HUDEP-2 (cell line): ENCODE data around the gene BCAS1.

Source experiments
- DNase-seq, 76 experiments: peaks; one replicate each; lab custom pipeline; 2025; ENCODE audit not compliant: unreplicated experiment in 76 of 76; lab: John Stamatoyannopoulos, UW

BCAS1 gene

DNA sequence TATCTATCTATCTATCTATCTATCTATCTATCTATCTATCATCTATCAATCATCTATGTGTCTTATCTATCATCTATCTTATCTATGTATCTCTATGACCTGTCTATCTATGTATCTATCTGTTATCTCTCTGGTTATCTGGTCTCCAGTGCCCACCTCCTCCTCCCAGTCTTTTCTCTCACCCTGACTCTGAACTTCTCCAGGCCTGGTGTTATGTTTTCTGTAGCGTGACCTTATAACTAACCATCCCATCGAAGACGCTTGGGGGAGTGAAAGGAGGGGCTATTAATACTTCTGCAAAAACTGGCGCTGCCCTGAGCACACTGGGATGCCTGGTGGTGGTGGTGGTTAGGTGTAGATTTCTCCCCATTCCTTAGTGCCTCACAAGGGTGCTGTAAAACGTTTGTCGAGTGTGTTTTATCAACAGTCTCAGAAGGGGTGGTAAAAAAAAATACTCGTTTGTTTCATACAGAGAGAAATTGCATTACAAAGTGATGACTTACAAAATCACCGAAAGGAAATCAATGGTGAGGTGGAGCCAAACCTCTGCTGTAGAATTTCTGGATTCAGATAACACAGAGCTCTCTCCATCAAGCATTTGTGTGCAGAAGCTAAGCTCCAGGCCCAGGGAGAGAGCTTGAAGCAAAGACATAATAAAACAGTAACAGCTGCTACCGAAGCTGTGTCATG, 156.2 kb downstream of the BCAS1 start:
- DNase-seq = no peak

GRCh38 chr20:53911301-53911700, 159.1 kb downstream of the BCAS1 start:
- DNase-seq = no peak

DNA sequence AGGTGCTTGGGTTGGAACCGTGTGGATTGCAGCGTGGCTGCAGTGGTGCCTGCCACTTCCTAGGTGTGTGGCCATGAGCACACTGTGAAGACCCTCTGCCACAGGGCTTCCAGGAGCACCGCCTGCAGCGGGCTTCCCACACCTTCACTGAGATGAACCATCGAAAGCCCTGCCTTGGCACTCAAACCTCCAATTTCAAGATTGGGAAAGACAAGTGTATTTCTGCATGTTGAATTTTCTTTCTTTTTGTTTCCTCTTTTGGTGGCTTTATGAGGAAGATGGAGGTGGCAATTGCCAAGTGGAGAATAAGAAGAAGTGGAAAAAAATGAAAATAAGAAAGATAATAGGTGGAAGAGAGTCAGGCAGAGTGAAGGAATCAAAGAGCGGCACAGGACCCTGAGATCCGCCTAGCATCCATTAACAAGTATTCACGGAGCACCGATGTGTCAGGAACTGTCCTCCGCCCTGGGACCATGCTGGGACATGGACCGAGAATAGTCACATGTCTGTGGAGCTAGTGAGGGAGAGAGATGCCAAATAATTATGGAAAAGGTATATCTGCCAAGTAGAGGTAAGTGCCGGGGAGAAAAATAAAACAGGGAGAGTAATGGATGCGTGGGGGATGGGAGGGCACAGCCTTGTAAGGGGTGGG, 159.9 kb downstream of the BCAS1 start:
- DNase-seq = no peak

DNA sequence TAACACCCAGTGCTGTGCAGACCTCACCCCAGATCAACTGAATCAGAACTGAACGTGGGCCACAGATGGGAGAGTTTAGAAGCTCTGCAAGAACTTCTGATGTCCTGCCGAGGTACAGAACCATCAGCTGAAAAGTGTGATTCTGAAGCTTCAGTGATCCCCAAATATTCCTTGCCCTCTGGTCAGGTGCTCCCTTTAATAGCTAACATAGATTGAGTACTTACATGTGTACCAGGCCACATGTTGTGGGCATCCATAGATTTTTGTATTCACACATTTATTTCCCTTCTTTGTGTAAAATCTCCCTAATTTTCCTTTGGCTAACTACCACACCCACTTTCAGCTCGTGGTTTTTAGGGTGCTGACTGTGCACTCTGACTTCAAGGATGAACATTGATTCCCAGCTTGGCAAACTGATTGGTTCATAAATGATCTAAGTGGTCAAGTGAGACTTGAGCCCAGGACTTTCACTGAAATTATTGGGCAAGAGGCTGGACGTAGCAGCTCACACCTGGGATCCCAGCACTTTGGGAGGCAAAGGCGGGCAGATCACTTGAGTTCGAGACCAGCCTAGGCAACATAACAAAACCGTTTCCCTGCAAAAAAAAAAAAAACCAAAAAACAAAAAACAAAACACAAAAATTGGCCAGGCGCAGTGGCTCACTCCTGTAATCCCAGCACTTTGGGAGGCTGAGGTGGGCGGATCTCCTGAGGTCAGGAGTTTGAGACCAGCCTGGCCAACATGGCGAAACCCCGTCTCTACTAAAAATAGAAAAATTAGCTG, 162.2 kb downstream of the BCAS1 start:
- DNase-seq = no peak

- DNase-seq = no peak
Observed at GRCh38 chr20:53905820-53906191, 164.6 kb downstream of the BCAS1 start.

GRCh38 chr20:53905019-53905819, 165.2 kb downstream of the BCAS1 start:
- no peak for DNase-seq

GRCh38 chr20:53904261-53904660, 166.1 kb downstream of the BCAS1 start:
- no peak for DNase-seq

GRCh38 chr20:53903652-53903987, 166.8 kb downstream of the BCAS1 start:
- no peak for DNase-seq

- DNase-seq = no peak
Observed at GRCh38 chr20:53902968-53903651, 167.3 kb downstream of the BCAS1 start.

DNA sequence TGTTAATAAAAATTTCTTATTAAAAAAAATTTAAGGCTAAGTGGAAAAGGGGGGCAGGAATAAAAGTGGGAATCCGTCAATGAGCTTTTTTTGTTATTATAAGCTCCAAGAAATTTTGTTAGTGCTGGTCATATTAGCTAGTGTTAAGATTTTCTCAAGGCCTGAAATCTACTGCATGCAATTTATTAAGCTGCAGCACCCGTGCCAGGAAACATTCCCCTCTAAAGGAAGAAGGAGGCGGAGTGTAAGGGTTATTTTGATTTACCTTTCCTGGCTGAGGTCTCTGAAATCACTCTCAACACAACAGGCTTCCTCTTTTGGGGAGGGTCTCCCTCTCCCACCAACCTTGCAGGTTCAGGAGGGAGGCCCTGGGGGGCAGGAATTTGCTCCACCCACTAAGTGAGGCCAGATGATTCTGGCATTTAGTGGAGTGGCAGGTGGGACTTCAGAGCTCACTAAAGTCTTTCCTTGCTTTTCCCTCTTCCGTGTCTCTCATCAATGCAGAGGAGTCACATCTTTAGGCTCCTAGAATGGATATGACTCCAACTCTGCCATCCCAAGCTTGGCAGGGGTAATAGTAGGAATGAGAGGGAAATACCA, 168.8 kb downstream of the BCAS1 start:
- DNase-seq = no peak

DNA sequence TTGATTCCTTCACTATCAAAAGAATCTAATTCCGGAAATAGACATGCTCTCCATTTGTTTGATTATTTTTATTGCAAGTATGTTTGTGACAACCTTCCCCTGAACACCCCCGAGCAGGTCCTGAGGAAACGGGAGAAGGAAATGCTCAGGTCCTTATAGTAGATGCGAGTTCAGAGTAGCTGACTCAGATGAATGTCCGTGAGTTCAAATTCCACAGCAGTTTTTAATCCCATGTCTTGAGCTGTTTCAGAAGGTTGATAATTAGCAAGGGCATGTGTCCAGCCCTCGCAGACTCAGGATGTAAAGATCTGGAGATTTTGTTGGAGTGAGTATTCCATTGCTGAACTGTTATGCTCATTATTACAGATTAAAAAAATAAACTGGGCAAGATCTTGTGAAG, 169.3 kb downstream of the BCAS1 start:
- DNase-seq = no peak

DNA sequence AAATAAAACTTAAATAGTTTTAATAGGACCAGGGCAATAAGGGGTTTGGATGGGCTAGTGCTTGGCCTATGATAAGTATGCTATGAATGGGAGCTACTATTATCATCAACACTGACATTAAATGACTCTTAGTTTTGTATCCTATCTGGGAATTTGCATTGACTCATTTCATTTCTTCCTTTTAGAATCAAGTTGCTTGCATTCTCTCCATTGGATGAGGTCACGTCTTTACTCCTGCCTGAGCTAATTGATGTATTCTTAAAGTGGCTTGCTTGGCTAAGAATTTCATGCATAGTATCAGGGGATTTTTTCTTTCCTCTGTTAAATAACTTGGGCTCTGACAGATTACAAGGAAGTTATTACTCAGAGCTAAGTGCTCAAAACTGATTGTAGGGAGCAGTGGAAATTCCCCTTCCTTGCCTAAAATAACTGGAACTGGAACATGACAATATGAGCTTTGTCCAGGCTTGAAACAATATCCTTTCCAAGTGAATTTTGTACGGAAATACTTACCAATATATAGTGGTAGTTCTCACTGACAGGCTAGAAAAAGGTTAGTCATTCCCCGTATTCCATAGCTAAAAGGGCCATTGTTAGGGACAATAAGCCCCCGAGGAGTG, 169.9 kb downstream of the BCAS1 start:
- no peak for DNase-seq

DNA sequence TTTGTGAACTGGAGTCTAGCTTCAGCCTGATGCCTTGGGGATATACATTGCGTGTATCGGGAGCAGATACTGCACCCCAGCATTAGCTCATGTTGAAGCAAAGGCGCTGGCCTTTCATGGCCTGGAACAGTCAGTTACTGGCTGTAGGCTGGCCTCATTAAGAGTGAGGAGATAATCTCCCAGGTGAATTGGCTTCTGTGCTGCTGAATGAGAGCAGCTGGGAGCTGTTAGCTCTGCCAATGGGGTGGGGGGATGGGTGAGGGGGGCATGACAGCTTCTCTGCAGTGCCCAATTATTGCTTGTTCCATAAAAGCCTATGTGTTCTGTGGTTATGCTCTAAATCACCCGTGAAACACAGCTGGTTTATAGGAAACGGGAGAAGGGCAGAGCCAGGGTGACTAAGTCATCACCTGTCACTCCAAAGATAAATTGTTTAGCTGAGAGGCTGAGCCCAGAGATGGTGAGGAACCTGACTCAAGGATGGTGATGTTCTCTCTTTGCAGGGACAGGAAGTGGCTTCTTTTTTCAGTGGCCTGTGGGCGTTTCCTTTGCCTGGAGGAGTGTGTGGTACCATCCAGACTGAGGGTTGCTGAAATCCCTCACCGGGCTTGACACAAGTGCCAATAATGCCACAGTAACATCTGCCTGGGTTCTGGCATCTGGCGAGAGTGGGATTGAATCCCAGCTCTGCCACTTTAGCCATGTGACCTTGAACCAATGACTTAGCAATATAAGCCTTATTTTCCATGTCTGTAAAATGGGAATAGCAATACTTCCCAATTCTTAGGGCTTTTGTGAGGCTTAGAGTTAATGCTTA, 170.8 kb downstream of the BCAS1 start:
- DNase-seq = peak in 4 of 76 experiments; percentile 4 to 22 (median 15)

DNA sequence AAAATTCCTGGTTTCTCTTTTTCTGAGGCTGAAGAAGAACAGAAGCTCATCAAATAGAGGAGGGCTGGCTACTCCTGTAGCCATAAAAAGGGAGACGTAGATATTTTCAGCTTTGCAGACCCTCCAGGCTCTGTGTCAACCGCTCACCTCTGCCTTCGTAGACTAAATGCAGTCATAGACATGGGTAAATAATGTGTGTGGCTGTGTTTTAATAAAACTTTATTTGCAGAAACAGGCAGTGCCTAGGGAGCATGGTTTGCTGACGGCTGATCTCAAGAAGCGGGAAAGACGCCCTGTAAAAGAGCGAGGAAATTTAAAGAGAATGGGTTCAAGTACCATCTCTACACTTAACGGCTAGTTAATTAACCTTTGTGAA, 171.8 kb downstream of the BCAS1 start:
- no peak for DNase-seq

GRCh38 chr20:53897884-53898555, 172.4 kb downstream of the BCAS1 start:
- no peak for DNase-seq

GRCh38 chr20:53896647-53897046, 173.7 kb downstream of the BCAS1 start:
- no peak for DNase-seq

- no peak for DNase-seq
Observed at GRCh38 chr20:53896041-53896440, 174.4 kb downstream of the BCAS1 start.

GRCh38 chr20:53895385-53895755, 175.0 kb downstream of the BCAS1 start:
- no peak for DNase-seq
